ENCODE data around the gene PCDH9.

GRCh38 chr13:66506979-66507378 is 723.2 kb downstream of the PCDH9 start:
- no peak for TF ChIP-seq YY1 (IDR thresholded peaks at IDR 0.05; ENCODE audit: insufficient read depth, insufficient read length)
- no peak for TF ChIP-seq ZNF274 (IDR thresholded peaks at IDR 0.05; ENCODE audit: low read depth, low read length)

Data from NT2/D1 (cell line).